ENCODE measurements around the gene TMEM33.
"Not testable (repeated sequence)": the region's sequence is repeated elsewhere in the genome, so short reads cannot be mapped to it uniquely, and the experiment has no call there.

Gene TMEM33

GRCh38 chr4:41890085-41890484, 45.1 kb upstream of the TMEM33 start:
- H3K4me3 ChIP-seq (ENCODE audit: low read length), result no peak overlapping the region
- no peak for TF ChIP-seq CTCF (conservative IDR thresholded peaks at IDR 0.05; ENCODE audit: low read depth, low read length)
- no peak for DNase-seq (ENCODE audit: low read depth)

- no peak for TF ChIP-seq CTCF (conservative IDR thresholded peaks at IDR 0.05; ENCODE audit: low read depth, low read length)
- DNase-seq (ENCODE audit: low read depth), result no peak
- no peak overlapping the region for H3K4me3 ChIP-seq (ENCODE audit: low read length)
These were observed 38.6 kb upstream of the TMEM33 start for GRCh38 chr4:41896648-41897047.

- H3K4me3 ChIP-seq (ENCODE audit: low read length), result no peak overlapping the region
- no peak for DNase-seq (ENCODE audit: low read depth)
- no peak for TF ChIP-seq CTCF (conservative IDR thresholded peaks at IDR 0.05; ENCODE audit: low read depth, low read length)
These were observed 37.5 kb upstream of the TMEM33 start for GRCh38 chr4:41897698-41898097.

GRCh38 chr4:41909136-41909535, 26.1 kb upstream of the TMEM33 start:
- not testable (repeated sequence) for H3K4me3 ChIP-seq (ENCODE audit: low read length); DNase-seq (ENCODE audit: low read depth)

GRCh38 chr4:41912546-41912945, 22.7 kb upstream of the TMEM33 start:
- no peak for DNase-seq (ENCODE audit: low read depth)

GRCh38 chr4:41913509-41913908, 21.7 kb upstream of the TMEM33 start:
- no peak for DNase-seq (ENCODE audit: low read depth)
- no peak for TF ChIP-seq CTCF (conservative IDR thresholded peaks at IDR 0.05; ENCODE audit: low read depth, low read length)
- H3K4me3 ChIP-seq (ENCODE audit: low read length), result no peak overlapping the region

More at GRCh38 chr4:41912546-41912945, 22.7 kb upstream of the TMEM33 start:
- H3K4me3 ChIP-seq (ENCODE audit: low read length), result no peak overlapping the region
- TF ChIP-seq CTCF (conservative IDR thresholded peaks at IDR 0.05; ENCODE audit: low read depth, low read length), result no peak

- no peak for TF ChIP-seq CTCF (conservative IDR thresholded peaks at IDR 0.05; ENCODE audit: low read depth, low read length)
- H3K4me3 ChIP-seq (ENCODE audit: low read length), result no peak overlapping the region
- DNase-seq (ENCODE audit: low read depth), result no peak
These were observed 17.0 kb upstream of the TMEM33 start for GRCh38 chr4:41918278-41918677.

- not testable (repeated sequence) for H3K4me3 ChIP-seq (ENCODE audit: low read length); DNase-seq (ENCODE audit: low read depth)
These were observed 14.8 kb upstream of the TMEM33 start for GRCh38 chr4:41920416-41920815.

All from retinal pigment epithelial cell (primary cell).